HepG2 (cell line): ENCODE measurements around the gene TMEM258. TPM values are rescaled to one million over a fixed set of nuclear protein-coding genes. Genes with fewer than 3 reads are reported as not detected.

ENCODE experiments used
- ATF3 ChIP-seq: sonication (generic); formaldehyde crosslinking; IDR thresholded peaks from 2 replicates; pipeline ENCODE4 v1.4.0; 2020; ENCODE audit warnings: missing genetic modification reagents
- DBP ChIP-seq: sonication (generic); formaldehyde crosslinking; IDR thresholded peaks from 2 replicates; pipeline ENCODE4 v1.4.0; 2020; ENCODE audit warnings: missing genetic modification reagents; ENCODE audit errors: not compliant biosample characterization
- FUBP1 ChIP-seq: sonication (generic); formaldehyde crosslinking; IDR thresholded peaks from 2 replicates; pipeline ENCODE4 v1.5.1; 2020; ENCODE audit warnings: missing genetic modification reagents, mild to moderate bottlenecking, borderline replicate concordance
- KDM5A ChIP-seq: fragments of 200-600 bp; sonication (generic); IDR thresholded peaks from 2 replicates; pipeline ENCODE4 v1.7.0; 2018; ENCODE audit warnings: antibody characterized with exemption, mild to moderate bottlenecking, low read length, borderline replicate concordance
- KDM6A ChIP-seq: IDR thresholded peaks from 2 replicates; pipeline ENCODE4 v1.6.1; 2016; ENCODE audit warnings: low read depth
- NR3C1 ChIP-seq: sonication (generic); formaldehyde crosslinking; IDR thresholded peaks from 2 replicates; pipeline ENCODE4 v1.4.0; 2020; ENCODE audit warnings: missing genetic modification reagents
- RBAK ChIP-seq: sonication (generic); formaldehyde crosslinking; IDR thresholded peaks from 2 replicates; pipeline ENCODE4 v1.5.1; 2020; ENCODE audit warnings: mild to moderate bottlenecking, missing genetic modification reagents
- RERE ChIP-seq: IDR thresholded peaks from 2 replicates; pipeline ENCODE4 v1.6.1; 2016; ENCODE audit warnings: low read depth, missing genetic modification reagents, missing compliant biosample characterization
- SCMH1 ChIP-seq: sonication (generic); formaldehyde crosslinking; IDR thresholded peaks from 2 replicates; pipeline ENCODE4 v1.9.0; 2021; ENCODE audit warnings: missing genetic modification reagents, mild to moderate bottlenecking, borderline replicate concordance
- SP4 ChIP-seq: sonication (generic); formaldehyde crosslinking; IDR thresholded peaks from 2 replicates; pipeline ENCODE4 v1.8.1; 2023; ENCODE audit warnings: mild to moderate bottlenecking, missing genetic modification reagents
- USF2 ChIP-seq, 2 experiments: sonication (generic) in 1 of 2; formaldehyde crosslinking in 1 of 2; IDR thresholded peaks; 2 replicates each; pipeline versions ENCODE4 v1.5.1 to v1.6.1; 2011 to 2020; ENCODE audit warnings: borderline replicate concordance in 1 of 2, low read depth in 1 of 2, low read length in 1 of 2, mild to moderate bottlenecking in 1 of 2, missing genetic modification reagents in 1 of 2, moderate library complexity in 1 of 2
- YY1 ChIP-seq: IDR thresholded peaks from 2 replicates; pipeline ENCODE4 v1.6.1; 2011; ENCODE audit warnings: low read length, low read depth, moderate library complexity, mild to moderate bottlenecking; ENCODE audit not compliant: insufficient read depth, insufficient replicate concordance
- ZNF235 ChIP-seq: sonication (generic); formaldehyde crosslinking; IDR thresholded peaks from 2 replicates; pipeline ENCODE4 v1.8.1; 2023; ENCODE audit warnings: mild to moderate bottlenecking, missing genetic modification reagents, borderline replicate concordance
- ZNF260 ChIP-seq: sonication (generic); formaldehyde crosslinking; IDR thresholded peaks from 2 replicates; pipeline ENCODE4 v1.4.0; 2020; ENCODE audit warnings: missing genetic modification reagents, low read depth, mild to moderate bottlenecking, borderline replicate concordance
- ZNF263 ChIP-seq: sonication (generic); formaldehyde crosslinking; IDR thresholded peaks from 2 replicates; pipeline ENCODE4 v1.4.0; 2020; ENCODE audit warnings: missing genetic modification reagents
- ZNF274 ChIP-seq: sonication (generic); formaldehyde crosslinking; IDR thresholded peaks from 2 replicates; pipeline ENCODE4 v1.5.1; 2020; ENCODE audit warnings: mild to moderate bottlenecking, missing genetic modification reagents
- ZNF614 ChIP-seq: IDR thresholded peaks from 2 replicates; pipeline ENCODE4 v1.6.1; 2018; ENCODE audit warnings: missing biosample characterization, missing genetic modification reagents, inconsistent platforms, borderline replicate concordance
- ZNF891 ChIP-seq: sonication (generic); formaldehyde crosslinking; IDR thresholded peaks from 2 replicates; pipeline ENCODE4 v1.5.0; 2020; ENCODE audit warnings: mild to moderate bottlenecking, missing genetic modification reagents
- polyA plus RNA-seq, 8 experiments: library from polyadenylated mRNA; depleted of rRNA in 3 of 8; stranded (reverse) in 7 of 8; unstranded in 1 of 8; fragments of >200 nt; fragmentation: Illumina TruSeq in 4 of 8; extraction: Trizol in 4 of 8; gene quantifications; 2 replicates each; pipeline versions ENCODE4 v1.2.1 to v1.2.3, GENCODE V29; 2011 to 2016; ENCODE audit warnings: low read depth in 4 of 8, missing spikeins in 1 of 8, mixed read lengths in 1 of 8; ENCODE audit not compliant: insufficient read depth in 1 of 8
- total RNA-seq, 5 experiments: library from RNA; depleted of rRNA; stranded (reverse); fragments of >200 nt; fragmentation: Illumina TruSeq; extraction: Trizol; gene quantifications; 2 replicates each; pipeline ENCODE4 v1.2.3, GENCODE V29; 2016; ENCODE audit warnings: low read depth in 1 of 5

Gene TMEM258
- total and polyA plus RNA-seq, 2 of the 13 experiments (the other 11 are each of a cell fraction or from before 2014, with no cell fraction given): 175 to 424 TPM

GRCh38 chr11:61747967-61748285 is 44.5 kb downstream of the TMEM258 start (continued):
- TF ChIP-seq ATF3 (CRISPR knock-in tag): no peak
- 0 out of 2 replicates have a peak, but pooled peaks have one; percentile 41 for TF ChIP-seq ZNF260 (CRISPR knock-in tag)
- TF ChIP-seq RBAK (CRISPR knock-in tag): no peak
- TF ChIP-seq DBP (CRISPR knock-in tag): no peak
- TF ChIP-seq RERE (CRISPR knock-in tag): no peak
- TF ChIP-seq FUBP1 (CRISPR knock-in tag): no peak
- no peak for TF ChIP-seq ZNF274 (CRISPR knock-in tag)
- no peak for TF ChIP-seq USF2 (IDR thresholded peaks at IDR 0.05; ENCODE audit: low read depth, low read length)
- TF ChIP-seq USF2 (CRISPR knock-in tag; IDR thresholded peaks at IDR 0.05; ENCODE audit: borderline replicate concordance): no peak
- 0 out of 2 replicates have a peak, but pooled peaks have one; percentile 5 for TF ChIP-seq ZNF614
- TF ChIP-seq ZNF263: no peak
- TF ChIP-seq KDM5A: no peak
- no peak for TF ChIP-seq YY1
- no peak for TF ChIP-seq SP4 (CRISPR knock-in tag)
- no peak for TF ChIP-seq ZNF891
- no peak for TF ChIP-seq SCMH1 (CRISPR knock-in tag)
- no peak for TF ChIP-seq NR3C1 (CRISPR knock-in tag)
- no peak for TF ChIP-seq ZNF235 (CRISPR knock-in tag)
- TF ChIP-seq KDM6A (CRISPR knock-in tag): no peak
- TF ChIP-seq, all 625 proteins: peak for 35
